NB4 (cell line): Measurements from ENCODE around the gene CPLX1.

Experiments
- DNase-seq: peaks from one replicate; pipeline ENCODE4 v3.0.0; 2010; ENCODE audit warnings: low read depth
- H3K4me3 ChIP-seq: one replicate; pipeline ENCODE4 v1.5.1; 2011; ENCODE audit warnings: mild to moderate bottlenecking, low read depth, low read length, moderate library complexity
- MYC ChIP-seq: IDR thresholded peaks from 2 replicates; pipeline ENCODE4 v1.6.1; 2011; ENCODE audit warnings: low read depth, low read length
- POLR2A ChIP-seq: IDR thresholded peaks from 2 replicates; pipeline ENCODE4 v1.6.1; 2011; ENCODE audit warnings: mild to moderate bottlenecking; ENCODE audit not compliant: insufficient read length; ENCODE audit errors: extremely low read depth
- TF ChIP-seq, protein P1 (sequence below): IDR thresholded peaks from 2 replicates; pipeline ENCODE4 v1.6.1; 2011; ENCODE audit warnings: low read depth, low read length
- TF ChIP-seq, protein P2 (sequence below): IDR thresholded peaks from one replicate; pipeline ENCODE4 v1.5.1; 2012; ENCODE audit warnings: low read depth, low read length

CPLX1 gene

DNA sequence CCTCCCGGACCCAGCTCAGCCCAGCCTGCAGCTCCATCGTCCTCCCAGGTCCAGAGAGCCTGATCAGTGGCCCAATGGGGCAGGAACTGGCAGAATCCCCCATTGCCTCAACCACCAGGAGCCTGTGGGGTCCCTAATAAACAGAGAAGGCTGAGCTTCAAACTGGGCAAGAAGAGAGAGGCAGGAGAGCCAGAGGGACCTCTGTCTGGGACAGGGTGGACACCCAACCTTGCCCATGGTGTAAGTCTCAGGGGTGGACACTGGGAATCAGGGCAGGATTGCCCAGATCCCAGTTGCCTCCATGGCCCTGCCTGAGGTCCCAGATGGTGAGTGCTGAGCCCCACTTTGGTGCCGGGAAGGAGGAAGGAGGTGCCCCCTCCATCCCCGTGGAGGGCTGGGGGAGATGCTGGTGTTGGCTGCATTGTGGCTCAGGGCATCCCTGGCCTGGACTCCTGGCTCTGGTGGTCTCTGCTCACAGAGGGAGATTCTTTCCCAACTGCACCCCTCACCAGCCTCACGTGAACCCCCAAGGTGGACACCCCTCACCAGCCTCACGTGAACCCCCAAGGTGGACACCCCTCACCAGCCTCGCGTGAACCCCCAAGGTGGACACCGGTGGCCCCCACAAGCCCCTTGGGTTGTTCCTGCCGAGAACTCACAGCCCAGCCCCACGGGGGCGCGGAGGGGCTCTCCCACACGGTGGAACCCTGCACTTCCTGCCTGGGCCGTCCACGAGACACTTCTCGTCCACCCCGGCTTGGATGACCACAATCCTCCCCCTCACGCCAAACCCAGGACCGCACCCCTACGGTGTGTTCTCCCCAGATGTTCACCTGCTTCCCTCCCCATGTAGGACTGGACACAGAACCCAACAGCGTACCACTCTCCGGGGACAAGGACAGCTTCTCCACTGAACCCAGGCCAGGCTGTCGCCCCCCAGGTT, 5.4 kb downstream of the CPLX1 start:
- TF ChIP-seq POLR2A: no peak
- no peak for TF ChIP-seq MYC
- TF ChIP-seq, protein P1, sequence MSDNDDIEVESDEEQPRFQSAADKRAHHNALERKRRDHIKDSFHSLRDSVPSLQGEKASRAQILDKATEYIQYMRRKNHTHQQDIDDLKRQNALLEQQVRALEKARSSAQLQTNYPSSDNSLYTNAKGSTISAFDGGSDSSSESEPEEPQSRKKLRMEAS: no peak
- TF ChIP-seq, protein P2, sequence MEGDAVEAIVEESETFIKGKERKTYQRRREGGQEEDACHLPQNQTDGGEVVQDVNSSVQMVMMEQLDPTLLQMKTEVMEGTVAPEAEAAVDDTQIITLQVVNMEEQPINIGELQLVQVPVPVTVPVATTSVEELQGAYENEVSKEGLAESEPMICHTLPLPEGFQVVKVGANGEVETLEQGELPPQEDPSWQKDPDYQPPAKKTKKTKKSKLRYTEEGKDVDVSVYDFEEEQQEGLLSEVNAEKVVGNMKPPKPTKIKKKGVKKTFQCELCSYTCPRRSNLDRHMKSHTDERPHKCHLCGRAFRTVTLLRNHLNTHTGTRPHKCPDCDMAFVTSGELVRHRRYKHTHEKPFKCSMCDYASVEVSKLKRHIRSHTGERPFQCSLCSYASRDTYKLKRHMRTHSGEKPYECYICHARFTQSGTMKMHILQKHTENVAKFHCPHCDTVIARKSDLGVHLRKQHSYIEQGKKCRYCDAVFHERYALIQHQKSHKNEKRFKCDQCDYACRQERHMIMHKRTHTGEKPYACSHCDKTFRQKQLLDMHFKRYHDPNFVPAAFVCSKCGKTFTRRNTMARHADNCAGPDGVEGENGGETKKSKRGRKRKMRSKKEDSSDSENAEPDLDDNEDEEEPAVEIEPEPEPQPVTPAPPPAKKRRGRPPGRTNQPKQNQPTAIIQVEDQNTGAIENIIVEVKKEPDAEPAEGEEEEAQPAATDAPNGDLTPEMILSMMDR: no peak
- no peak overlapping the region for H3K4me3 ChIP-seq
- no peak for DNase-seq

DNA sequence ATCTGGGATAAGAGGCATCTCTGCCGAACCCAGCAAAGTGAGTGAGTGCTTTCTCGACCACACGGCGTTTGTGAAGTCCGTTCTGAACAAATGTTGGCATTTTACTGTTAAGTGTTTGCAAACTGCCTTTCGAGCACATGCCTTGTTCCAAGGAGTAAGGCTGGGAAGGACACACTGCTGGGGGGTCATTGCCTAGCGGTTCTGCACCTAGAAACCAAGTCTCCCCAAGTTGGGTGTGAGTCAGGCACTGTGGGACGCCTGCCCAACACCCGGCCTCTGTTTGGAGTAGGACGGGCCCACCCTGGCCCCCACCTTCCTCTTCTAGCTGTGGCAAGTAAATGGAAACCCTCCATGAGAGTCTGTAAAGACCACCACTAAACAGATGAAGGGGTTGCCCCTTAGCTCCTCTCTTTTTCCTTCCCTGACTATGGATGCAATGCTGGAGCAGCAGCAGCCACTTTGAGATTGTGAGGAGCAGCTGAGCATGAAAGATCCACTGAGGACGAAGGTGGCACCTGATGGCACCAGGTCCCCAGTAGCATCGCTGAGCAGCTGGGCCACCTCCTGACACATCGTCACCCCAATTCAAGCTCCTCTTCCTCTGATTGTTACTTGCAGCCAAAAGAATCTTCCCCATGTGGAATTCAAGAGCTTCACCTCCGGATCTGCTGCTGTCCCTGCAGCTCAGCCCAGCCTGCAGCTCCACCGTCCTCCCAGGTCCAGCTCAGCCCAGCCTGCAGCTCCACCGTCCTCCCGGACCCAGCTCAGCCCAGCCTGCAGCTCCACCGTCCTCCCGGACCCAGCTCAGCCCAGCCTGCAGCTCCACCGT, 6.3 kb downstream of the CPLX1 start:
- no peak overlapping the region for H3K4me3 ChIP-seq
- TF ChIP-seq MYC (no peak), POLR2A (no peak)
- TF ChIP-seq, protein P1: no peak
- TF ChIP-seq, protein P2: no peak
- DNase-seq: no peak

DNA sequence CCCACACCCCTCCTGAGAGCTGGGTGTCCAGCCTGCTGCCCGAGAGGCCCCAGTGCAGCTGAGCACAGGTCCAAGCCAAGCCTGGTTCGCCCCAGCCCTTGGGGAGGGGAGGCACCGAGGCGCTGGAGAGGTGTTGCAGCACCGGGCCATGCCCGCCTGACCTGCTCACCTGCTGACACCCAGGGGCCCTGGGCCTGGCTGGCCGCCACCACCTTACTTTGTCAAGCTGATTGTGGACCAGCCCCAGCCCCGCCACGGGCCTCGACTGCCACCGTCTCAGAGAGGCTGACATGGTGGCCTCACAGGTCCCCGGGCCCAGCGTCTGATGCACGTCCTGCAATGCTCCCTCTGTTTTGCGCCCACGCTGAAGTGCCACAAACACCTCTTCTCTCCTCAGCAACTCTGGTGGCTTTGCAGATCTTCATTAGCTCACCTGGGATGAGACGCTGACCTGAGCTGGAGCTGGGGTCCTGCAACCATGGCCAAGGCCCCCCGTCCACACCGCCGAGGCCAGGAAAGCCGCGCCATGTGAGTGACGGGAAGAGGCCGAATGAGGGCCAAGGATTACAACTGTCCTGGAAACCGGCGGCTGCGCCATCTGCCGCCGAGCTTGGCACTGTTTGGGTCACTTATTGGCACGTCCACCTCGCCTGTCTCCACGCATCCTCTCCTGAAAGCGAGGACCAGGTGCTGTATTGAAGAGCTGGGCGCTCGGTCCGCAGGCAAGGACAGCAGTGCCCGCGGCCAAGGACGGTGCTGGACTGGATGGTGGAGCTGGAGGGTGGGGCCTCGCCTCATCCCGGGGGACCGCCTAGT, 7.6 kb downstream of the CPLX1 start:
- TF ChIP-seq, protein P1: no peak
- TF ChIP-seq, protein P2: no peak
- no peak for TF ChIP-seq MYC
- no peak for TF ChIP-seq POLR2A
- no peak overlapping the region for H3K4me3 ChIP-seq
- DNase-seq: no peak

DNA sequence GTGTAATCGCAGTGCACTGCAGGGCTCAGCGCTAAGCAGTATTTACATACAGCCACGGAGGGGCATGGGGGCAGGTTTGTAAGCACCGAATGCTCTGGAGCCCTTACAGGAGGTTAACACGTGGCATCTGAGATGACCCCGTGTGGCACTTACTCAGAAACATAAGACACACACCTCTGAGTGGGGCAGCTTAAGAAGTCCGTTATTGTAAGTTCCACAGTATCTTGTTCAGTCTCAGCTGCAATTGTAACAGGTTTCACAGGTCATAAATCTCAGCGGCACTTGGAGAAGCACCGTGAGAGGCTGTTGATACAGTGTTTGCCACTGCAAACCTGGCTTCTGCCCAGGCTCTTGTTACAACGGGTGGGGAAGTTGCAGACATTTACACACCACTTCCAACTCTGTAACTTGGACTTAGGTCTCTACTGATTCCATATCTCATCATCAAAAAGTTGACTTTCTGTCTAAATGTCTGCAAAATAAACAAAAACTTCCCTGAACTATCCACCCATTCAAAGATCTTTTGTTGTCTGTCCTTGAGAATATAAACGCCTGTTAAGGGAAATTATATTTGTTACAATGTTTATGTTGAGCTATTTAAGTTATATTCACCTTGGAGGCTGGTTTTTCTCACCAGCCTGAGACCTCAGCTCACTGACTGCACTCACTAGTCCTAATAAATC, 10.3 kb downstream of the CPLX1 start:
- DNase-seq: no peak
- H3K4me3 ChIP-seq: no peak overlapping the region
- TF ChIP-seq MYC: no peak
- TF ChIP-seq, protein P1: no peak
- TF ChIP-seq POLR2A: no peak
- TF ChIP-seq, protein P2: no peak

DNA sequence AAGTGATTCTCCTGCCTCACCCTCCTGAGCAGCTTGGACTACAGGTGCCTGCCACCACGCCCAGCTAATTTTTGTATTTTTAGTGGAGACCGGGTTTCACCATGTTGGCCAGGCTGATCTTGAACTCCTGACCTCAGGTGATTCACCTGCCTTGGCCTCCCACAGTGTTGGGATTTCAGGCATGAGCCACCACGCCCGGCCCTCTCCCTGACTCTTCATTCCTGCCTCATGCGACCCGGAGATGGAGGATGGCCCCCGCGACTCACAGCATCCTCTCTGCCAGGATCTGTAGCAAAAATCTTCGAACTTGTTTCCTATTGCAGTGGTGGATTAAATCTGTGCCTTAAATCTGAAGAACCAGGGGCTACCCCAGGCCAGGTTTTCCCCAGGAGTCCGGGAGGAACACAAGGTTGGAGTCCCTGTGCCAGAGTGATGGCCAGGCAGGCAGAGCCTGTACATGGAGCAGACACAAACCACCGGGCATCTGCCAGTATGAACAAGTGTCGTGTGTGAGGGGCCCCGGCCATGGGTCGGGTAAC, 11.5 kb downstream of the CPLX1 start:
- TF ChIP-seq MYC (no peak), POLR2A (no peak)
- H3K4me3 ChIP-seq: no peak overlapping the region
- no peak for DNase-seq
